Activated T-cell treated with anti-CD3 and anti-CD28 coated beads for 48 hours (primary cell): Measurements from ENCODE around the gene GALR3.

Experiments used
- DNase-seq: peaks from one replicate; pipeline ENCODE4 v3.0.0-alpha.2; 2020; ENCODE audit warnings: low read depth

Gene GALR3

GRCh38 chr22:37803195-37803638, 20.0 kb upstream of the GALR3 start:
- DNase-seq, result no peak

- no peak for DNase-seq
These were observed 19.4 kb upstream of the GALR3 start for GRCh38 chr22:37803639-37804351.

GRCh38 chr22:37804352-37804880, 18.8 kb upstream of the GALR3 start:
- DNase-seq, result no peak

GRCh38 chr22:37804881-37805809, 18.0 kb upstream of the GALR3 start:
- DNase-seq, result peak; percentile 80

GRCh38 chr22:37805810-37806277, 17.3 kb upstream of the GALR3 start:
- no peak for DNase-seq

GRCh38 chr22:37806409-37807333, 16.5 kb upstream of the GALR3 start:
- DNase-seq, result no peak

GRCh38 chr22:37807410-37808293, 15.5 kb upstream of the GALR3 start, which contains the start of gene GCAT:
Gene GCAT (plus strand): TSS chr22:37807934. CDS start chr22:37807968, 34 bp downstream.
- peak; percentile 94 for DNase-seq

GRCh38 chr22:37808294-37808657, 14.9 kb upstream of the GALR3 start:
- DNase-seq, result no peak

GRCh38 chr22:37809672-37810333, 13.4 kb upstream of the GALR3 start:
- no peak for DNase-seq

- no peak for DNase-seq
These were observed 11.3 kb upstream of the GALR3 start for GRCh38 chr22:37811867-37812266.

- no peak for DNase-seq
These were observed 10.1 kb upstream of the GALR3 start for GRCh38 chr22:37812869-37813678.

- no peak for DNase-seq
These were observed 7.6 kb upstream of the GALR3 start for GRCh38 chr22:37815593-37815992.

GRCh38 chr22:37816543-37817180, 6.5 kb upstream of the GALR3 start:
- DNase-seq, result no peak

GRCh38 chr22:37817705-37818408, 5.3 kb upstream of the GALR3 start:
- DNase-seq, result peak; percentile 84

GRCh38 chr22:37818409-37819104, 4.6 kb upstream of the GALR3 start:
- peak; percentile 65 for DNase-seq

GRCh38 chr22:37819105-37819433, 4.1 kb upstream of the GALR3 start:
- DNase-seq, result no peak

GRCh38 chr22:37820350-37820749, 2.8 kb upstream of the GALR3 start:
- DNase-seq, result no peak
